Tibial nerve (tissue), 4 donors: ENCODE results near the gene GTF2H4. TPM values are rescaled to one million over a fixed set of nuclear protein-coding genes. Genes with fewer than 3 reads are reported as not detected.
"Not testable (repeated sequence)": the region's sequence is repeated elsewhere in the genome, so short reads cannot be mapped to it uniquely, and the experiment has no call there.

ENCODE experiments used
- DNase-seq, 2 donors: peaks; one replicate each; pipeline ENCODE4 v3.0.0-alpha.2; 2019; ENCODE audit warnings: low spot score in 2 of 2
- H3K27ac ChIP-seq, 4 donors: fragments of 200-600 bp; sonication (generic) in 3 of 4; one replicate each; pipeline ENCODE4 v1.5.1; 2017 to 2019; ENCODE audit warnings: mild to moderate bottlenecking in 1 of 4
- H3K27me3 ChIP-seq, 2 donors: fragments of 200-600 bp; sonication (generic) in 1 of 2; one replicate each; pipeline versions ENCODE4 v1.5.1 to v1.6.0; 2017 to 2019
- H3K36me3 ChIP-seq, 3 donors: fragments of 200-600 bp; sonication (generic); one replicate each; pipeline ENCODE4 v1.5.1; 2018 to 2019
- H3K4me1 ChIP-seq, 4 donors: fragments of 200-600 bp; sonication (generic) in 3 of 4; one replicate each; pipeline ENCODE4 v1.5.1; 2017 to 2019
- H3K4me3 ChIP-seq, 4 donors: fragments of 200-600 bp; sonication (generic) in 3 of 4; one replicate each; pipeline ENCODE4 v1.5.1; 2017 to 2019; ENCODE audit warnings: mild to moderate bottlenecking in 1 of 4, moderate library complexity in 1 of 4
- H3K9me3 ChIP-seq, 4 donors: fragments of 200-600 bp; sonication (generic) in 3 of 4; one replicate each; pipeline ENCODE4 v1.5.1; 2017 to 2019
- CTCF ChIP-seq, 5 experiments: fragments of 200-600 bp in 3 of 5; fragments of 450-650 bp in 2 of 5; sonication (generic) in 3 of 5; IDR thresholded peaks; one replicate each; pipeline ENCODE4 v1.5.1; 2016 to 2019; ENCODE audit warnings: antibody characterized with exemption in 5 of 5, mild to moderate bottlenecking in 3 of 5, moderate library complexity in 2 of 5
- EP300 ChIP-seq, 2 donors: sonication (generic); formaldehyde crosslinking; IDR thresholded peaks; one replicate each; pipeline ENCODE4 v1.6.1; 2017; ENCODE audit warnings: antibody characterized with exemption in 2 of 2, mild to moderate bottlenecking in 1 of 2
- POLR2A ChIP-seq, 2 donors: fragments of 450-650 bp; IDR thresholded peaks; one replicate each; pipeline ENCODE4 v1.6.1; 2017; ENCODE audit warnings: antibody characterized with exemption in 2 of 2, mild to moderate bottlenecking in 2 of 2, moderate library complexity in 2 of 2
- WGBS, 2 donors: methylation state at CpG; one replicate each; pipeline ENCODE4 v1.1.5; 2018; 5-methylcytosine and 5-hydroxymethylcytosine counted together
- total RNA-seq, 4 donors: library from RNA; depleted of rRNA; stranded (reverse); fragments of >200 nt; gene quantifications; one replicate each; pipeline ENCODE4 v1.1.0, GENCODE V29; 2016

GTF2H4 gene
- total RNA-seq, 4 donors from 2014 or later, result 2.2 to 25.2 (median 10.1) TPM

DNA sequence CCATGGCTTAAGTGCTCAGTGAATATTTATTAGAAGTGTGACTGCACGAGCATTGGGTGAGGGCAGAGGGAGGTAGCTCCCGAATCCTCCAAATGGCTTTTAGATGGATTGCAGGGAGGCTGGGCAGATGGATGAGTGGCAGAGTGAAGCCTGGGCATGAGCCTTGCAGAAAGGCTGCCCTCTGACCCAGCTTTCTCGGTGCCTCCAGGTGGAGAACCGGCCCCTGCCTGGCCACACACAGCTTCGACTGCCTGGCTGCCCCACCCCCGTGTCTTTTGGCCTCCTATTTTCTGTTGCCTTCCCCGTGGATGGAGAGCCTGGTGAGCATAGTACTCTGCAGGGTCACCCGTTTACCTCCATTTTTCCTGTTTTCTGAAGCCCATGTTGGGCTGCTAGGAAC, 9.5 kb downstream of the GTF2H4 start:
- no peak for DNase-seq
- H3K27ac ChIP-seq, result no peak overlapping the region
- peaks cover 0 to 34% (median 12%) of the 10 kb centered on the region in 4 donors for H3K4me1 ChIP-seq
- H3K27me3 ChIP-seq, result no peaks in the 10 kb centered on the region
- no peak overlapping the region for H3K4me3 ChIP-seq
- 77 to 79% methylated on average over 8 of the region's 8 CpGs for WGBS, 2 donors
- H3K36me3 ChIP-seq, result peaks cover 0 to 67% (median 21%) of the 10 kb centered on the region in 3 donors
- no peak for TF ChIP-seq POLR2A (IDR thresholded peaks at IDR 0.05)
- no peak for TF ChIP-seq CTCF (IDR thresholded peaks at IDR 0.05)
- TF ChIP-seq EP300 (IDR thresholded peaks at IDR 0.05), result no peak
- no peaks in the 10 kb centered on the region for H3K9me3 ChIP-seq

DNA sequence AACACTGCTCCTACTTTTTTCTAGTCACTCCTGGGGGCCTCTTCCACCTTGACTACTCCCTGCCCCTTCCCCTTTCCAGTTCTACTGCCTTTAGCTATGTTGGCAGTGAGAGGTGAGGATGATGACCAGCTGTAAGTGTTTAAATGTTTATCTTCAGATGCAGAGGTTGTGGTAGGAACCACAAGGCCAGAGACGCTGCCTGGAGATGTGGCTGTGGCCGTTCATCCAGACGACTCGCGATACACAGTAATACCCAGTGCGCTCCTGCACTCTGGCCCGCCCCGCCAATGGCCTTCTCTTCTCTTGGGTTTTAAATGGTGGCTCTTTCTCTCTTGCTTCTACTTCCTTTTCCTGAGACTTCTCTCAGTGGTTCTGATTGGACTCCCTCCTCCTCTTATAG, 10.7 kb downstream of the GTF2H4 start:
- H3K9me3 ChIP-seq, result no peaks in the 10 kb centered on the region
- TF ChIP-seq CTCF (IDR thresholded peaks at IDR 0.05), result no peak
- no peak for TF ChIP-seq EP300 (IDR thresholded peaks at IDR 0.05)
- TF ChIP-seq POLR2A (IDR thresholded peaks at IDR 0.05), result no peak
- no peak overlapping the region for H3K27ac ChIP-seq
- no peak overlapping the region for H3K4me3 ChIP-seq
- peaks cover 0 to 25% (median 12%) of the 10 kb centered on the region in 4 donors for H3K4me1 ChIP-seq
- H3K27me3 ChIP-seq, result no peaks in the 10 kb centered on the region
- WGBS, 2 donors, result 92 to 94% methylated on average over 8 of the region's 8 CpGs
- peaks cover 0 to 73% (median 21%) of the 10 kb centered on the region in 3 donors for H3K36me3 ChIP-seq
- no peak for DNase-seq

GRCh38 chr6:30922447-30922852, 14.4 kb downstream of the GTF2H4 start:
- Histone ChIP-seq H3K4me3 (no peak overlapping the region), H3K36me3 (peaks cover 0 to 100% (median 18%) of the 10 kb centered on the region in 3 donors), H3K27me3 (no peaks in the 10 kb centered on the region), H3K27ac (no peak overlapping the region), H3K4me1 (peaks cover 0 to 11% (median 0%) of the 10 kb centered on the region in 4 donors), H3K9me3 (no peaks in the 10 kb centered on the region)
- no peak for DNase-seq
- 85 to 90% methylated on average over 6 to 7 of the region's 7 CpGs for WGBS, 2 donors
- TF ChIP-seq POLR2A (IDR thresholded peaks at IDR 0.05) (no peak), CTCF (IDR thresholded peaks at IDR 0.05) (no peak)

DNA sequence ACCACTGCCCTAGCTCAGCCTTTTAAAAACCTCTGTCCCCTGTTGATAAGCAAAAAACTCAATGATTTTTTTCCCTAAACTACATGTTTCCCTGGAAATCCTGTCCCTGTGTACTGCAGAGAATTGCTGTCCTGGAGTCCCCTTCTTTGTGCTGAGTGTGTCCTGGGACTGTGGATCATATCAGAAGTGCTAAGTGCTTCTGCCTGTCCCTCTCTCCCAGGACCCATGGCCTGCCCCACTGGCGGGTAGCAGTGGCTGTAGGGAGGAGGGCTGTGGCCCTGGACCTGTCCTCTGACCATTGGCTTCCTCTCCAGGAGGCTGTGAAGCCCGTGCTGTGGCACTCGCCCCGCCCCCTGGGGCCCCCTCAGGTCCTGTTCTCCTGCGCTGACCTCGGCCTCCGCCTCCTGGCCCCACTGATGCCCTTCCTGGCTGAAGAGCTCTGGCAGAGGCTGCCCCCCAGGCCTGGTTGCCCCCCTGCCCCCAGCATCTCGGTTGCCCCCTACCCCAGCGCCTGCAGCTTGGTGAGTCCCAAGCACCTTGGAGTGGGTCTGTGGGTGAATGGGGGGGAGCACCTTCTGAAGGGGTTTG, 16.1 kb downstream of the GTF2H4 start:
- Histone ChIP-seq H3K36me3 (peaks cover 0 to 100% (median 14%) of the 10 kb centered on the region in 3 donors), H3K4me1 (peaks cover 0 to 11% (median 0%) of the 10 kb centered on the region in 4 donors), H3K9me3 (peaks cover 0 to 11% (median 0%) of the 10 kb centered on the region in 4 donors)
- not testable (repeated sequence) for DNase-seq, H3K27me3 ChIP-seq, H3K4me3 ChIP-seq, H3K27ac ChIP-seq
- WGBS, 2 donors, result 70 to 75% methylated on average over 8 to 9 of the region's 9 CpGs

- Histone ChIP-seq H3K9me3 (peaks cover 0 to 12% (median 0%) of the 10 kb centered on the region in 4 donors), H3K27me3 (no peaks in the 10 kb centered on the region), H3K27ac (peak overlapping the region; percentile 23 to 84 (median 42)), H3K36me3 (peaks cover 0 to 75% (median 3%) of the 10 kb centered on the region in 3 donors), H3K4me3 (no peak overlapping the region), H3K4me1 (peaks cover 0 to 11% (median 0%) of the 10 kb centered on the region in 4 donors)
- 76 to 90% methylated on average over 4 of the region's 4 CpGs for WGBS, 2 donors
- peak in 1 of 2 donors; percentile 17 for TF ChIP-seq POLR2A (IDR thresholded peaks at IDR 0.05)
- peak in 1 of 2 donors; percentile 51 for TF ChIP-seq EP300 (IDR thresholded peaks at IDR 0.05)
- TF ChIP-seq CTCF (IDR thresholded peaks at IDR 0.05), result no peak
- peak in 1 of 2 donors; percentile 30 for DNase-seq
Measured at GRCh38 chr6:30926644-30927043, 18.6 kb downstream of the GTF2H4 start.

DNA sequence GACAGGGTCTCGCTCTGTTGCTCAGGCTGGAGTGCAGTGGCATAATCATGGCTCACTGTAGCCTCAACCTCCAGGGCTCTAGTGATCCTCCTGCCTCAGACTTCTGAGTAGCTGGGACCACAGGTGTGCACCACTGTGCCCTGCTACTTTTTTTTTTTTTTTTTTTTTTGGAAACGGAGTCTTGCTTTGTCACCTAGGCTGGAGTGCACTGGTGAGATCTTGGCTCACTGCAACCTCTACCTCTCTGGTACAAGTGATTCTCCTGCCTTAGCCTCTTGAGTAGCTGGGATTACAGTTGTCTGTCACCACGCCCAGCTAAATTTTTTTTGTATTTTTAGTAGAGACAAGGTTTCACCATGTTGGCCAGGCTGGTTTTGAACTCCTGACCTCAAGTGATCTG, 19.1 kb downstream of the GTF2H4 start:
- WGBS, 2 donors, result 95% methylated on average over 3 of the region's 3 CpGs
- H3K27me3 ChIP-seq, DNase-seq, H3K4me3 ChIP-seq: not testable (repeated sequence)
- H3K27ac ChIP-seq, result peak overlapping the region; percentile 23 to 84 (median 40)
- H3K36me3 ChIP-seq, result peaks cover 0 to 70% (median 0%) of the 10 kb centered on the region in 3 donors
- peaks cover 0 to 12% (median 0%) of the 10 kb centered on the region in 4 donors for H3K9me3 ChIP-seq
- peaks cover 0 to 11% (median 0%) of the 10 kb centered on the region in 4 donors for H3K4me1 ChIP-seq
